Measurements from ENCODE around the gene BACE1-AS.
"Not testable (repeated sequence)": the region's sequence is repeated elsewhere in the genome, so short reads cannot be mapped to it uniquely, and the experiment has no call there.

Gene BACE1-AS

GRCh38 chr11:117259417-117259816 is 31.7 kb upstream of the BACE1-AS start:
- H3K27me3 ChIP-seq (ENCODE audit: low read length): no peaks in the 10 kb centered on the region
- no peak overlapping the region for H2AFZ ChIP-seq (ENCODE audit: low read depth, low read length, severe bottlenecking)
- no peak overlapping the region for H3K27ac ChIP-seq (ENCODE audit: low read depth, low read length)
- TF ChIP-seq EZH2phosphoT487 (conservative IDR thresholded peaks at IDR 0.05; ENCODE audit: low read length): no peak
- TF ChIP-seq CTCF (IDR thresholded peaks at IDR 0.05; ENCODE audit: insufficient read depth, low read length, poor library complexity, severe bottlenecking): no peak
- no peak overlapping the region for H3K4me2 ChIP-seq (ENCODE audit: low read depth, low read length, poor library complexity, severe bottlenecking)
- no peak overlapping the region for H3K9ac ChIP-seq (ENCODE audit: low read length)
- no peaks in the 10 kb centered on the region for H3F3A ChIP-seq (ENCODE audit: insufficient read depth)
- H3K36me3 ChIP-seq (ENCODE audit: low read length): no peaks in the 10 kb centered on the region
- H3K4me3 ChIP-seq (ENCODE audit: insufficient read depth, low read length, poor library complexity, severe bottlenecking): no peak overlapping the region
- no peaks in the 10 kb centered on the region for H3K9me2 ChIP-seq (replicated peaks; ENCODE audit: insufficient read depth, low read length)
- H4K20me1 ChIP-seq (ENCODE audit: low read depth, low read length): no peaks in the 10 kb centered on the region
- H3K79me2 ChIP-seq (ENCODE audit: insufficient read depth, low read length): no peaks in the 10 kb centered on the region
- no peaks in the 10 kb centered on the region for H3K9me3 ChIP-seq (ENCODE audit: insufficient read depth, low read length)

- not testable (repeated sequence) for H3K27ac ChIP-seq (ENCODE audit: low read depth, low read length); H3K27me3 ChIP-seq (ENCODE audit: low read length); H2AFZ ChIP-seq (ENCODE audit: low read depth, low read length, severe bottlenecking); H3K36me3 ChIP-seq (ENCODE audit: low read length); H3K9me3 ChIP-seq (ENCODE audit: insufficient read depth, low read length); H4K20me1 ChIP-seq (ENCODE audit: low read depth, low read length); H3K4me2 ChIP-seq (ENCODE audit: low read depth, low read length, poor library complexity, severe bottlenecking); H3K9ac ChIP-seq (ENCODE audit: low read length); H3K4me3 ChIP-seq (ENCODE audit: insufficient read depth, low read length, poor library complexity, severe bottlenecking); H3K79me2 ChIP-seq (ENCODE audit: insufficient read depth, low read length); H3K9me2 ChIP-seq (replicated peaks; ENCODE audit: insufficient read depth, low read length); H3F3A ChIP-seq (ENCODE audit: insufficient read depth)
Measured at GRCh38 chr11:117264624-117265323, 26.4 kb upstream of the BACE1-AS start.

- Histone ChIP-seq H3K27me3 (ENCODE audit: low read length) (no peaks in the 10 kb centered on the region), H3K9me2 (replicated peaks; ENCODE audit: insufficient read depth, low read length) (no peaks in the 10 kb centered on the region), H3K79me2 (ENCODE audit: insufficient read depth, low read length) (no peaks in the 10 kb centered on the region), H4K20me1 (ENCODE audit: low read depth, low read length) (no peaks in the 10 kb centered on the region), H3K4me3 (ENCODE audit: insufficient read depth, low read length, poor library complexity, severe bottlenecking) (no peak overlapping the region), H3K9ac (ENCODE audit: low read length) (no peak overlapping the region), H3K9me3 (ENCODE audit: insufficient read depth, low read length) (no peaks in the 10 kb centered on the region), H3K27ac (ENCODE audit: low read depth, low read length) (no peak overlapping the region), H2AFZ (ENCODE audit: low read depth, low read length, severe bottlenecking) (no peak overlapping the region), H3K36me3 (ENCODE audit: low read length) (no peaks in the 10 kb centered on the region), H3K4me2 (ENCODE audit: low read depth, low read length, poor library complexity, severe bottlenecking) (no peak overlapping the region), H3F3A (ENCODE audit: insufficient read depth) (no peaks in the 10 kb centered on the region)
- TF ChIP-seq EZH2phosphoT487 (conservative IDR thresholded peaks at IDR 0.05; ENCODE audit: low read length) (no peak), CTCF (IDR thresholded peaks at IDR 0.05; ENCODE audit: insufficient read depth, low read length, poor library complexity, severe bottlenecking) (no peak)
Measured at GRCh38 chr11:117265745-117266144, 25.4 kb upstream of the BACE1-AS start.

- H3K9me3 ChIP-seq (ENCODE audit: insufficient read depth, low read length): no peaks in the 10 kb centered on the region
- no peak overlapping the region for H3K4me3 ChIP-seq (ENCODE audit: insufficient read depth, low read length, poor library complexity, severe bottlenecking)
- H2AFZ ChIP-seq (ENCODE audit: low read depth, low read length, severe bottlenecking): no peak overlapping the region
- H3K36me3 ChIP-seq (ENCODE audit: low read length): no peaks in the 10 kb centered on the region
- H3K4me2 ChIP-seq (ENCODE audit: low read depth, low read length, poor library complexity, severe bottlenecking): no peak overlapping the region
- no peak overlapping the region for H3K9ac ChIP-seq (ENCODE audit: low read length)
- H3F3A ChIP-seq (ENCODE audit: insufficient read depth): no peaks in the 10 kb centered on the region
- H3K79me2 ChIP-seq (ENCODE audit: insufficient read depth, low read length): no peaks in the 10 kb centered on the region
- H4K20me1 ChIP-seq (ENCODE audit: low read depth, low read length): no peaks in the 10 kb centered on the region
- TF ChIP-seq EZH2phosphoT487 (conservative IDR thresholded peaks at IDR 0.05; ENCODE audit: low read length) (no peak), CTCF (IDR thresholded peaks at IDR 0.05; ENCODE audit: insufficient read depth, low read length, poor library complexity, severe bottlenecking) (no peak)
- H3K9me2 ChIP-seq (replicated peaks; ENCODE audit: insufficient read depth, low read length): no peaks in the 10 kb centered on the region
- H3K27me3 ChIP-seq (ENCODE audit: low read length): no peaks in the 10 kb centered on the region
- no peak overlapping the region for H3K27ac ChIP-seq (ENCODE audit: low read depth, low read length)
Measured at GRCh38 chr11:117269856-117270255, 21.3 kb upstream of the BACE1-AS start.

All from SU-DHL-6 (cell line).